IPS-18c (cell line): ENCODE data around the gene NHSL2.
"Not testable (repeated sequence)": the region's sequence is repeated elsewhere in the genome, so short reads cannot be mapped to it uniquely, and the experiment has no call there.

Experiments used
- H3K4me3 ChIP-seq: 2 replicates; pipeline ENCODE4 v1.7.0; 2013; ENCODE audit warnings: low read depth, mild to moderate bottlenecking, low read length, moderate library complexity; ENCODE audit not compliant: insufficient read depth
- H3K9me3 ChIP-seq: one replicate; pipeline ENCODE4 v1.6.1; 2013; ENCODE audit warnings: mild to moderate bottlenecking, low read length, moderate library complexity; ENCODE audit not compliant: control insufficient read depth, insufficient read depth

NHSL2 gene

GRCh38 chrX:72132456-72132855, 221.8 kb downstream of the NHSL2 start:
- peaks cover 10% of the 10 kb centered on the region for H3K9me3 ChIP-seq
- no peak overlapping the region for H3K4me3 ChIP-seq

DNA sequence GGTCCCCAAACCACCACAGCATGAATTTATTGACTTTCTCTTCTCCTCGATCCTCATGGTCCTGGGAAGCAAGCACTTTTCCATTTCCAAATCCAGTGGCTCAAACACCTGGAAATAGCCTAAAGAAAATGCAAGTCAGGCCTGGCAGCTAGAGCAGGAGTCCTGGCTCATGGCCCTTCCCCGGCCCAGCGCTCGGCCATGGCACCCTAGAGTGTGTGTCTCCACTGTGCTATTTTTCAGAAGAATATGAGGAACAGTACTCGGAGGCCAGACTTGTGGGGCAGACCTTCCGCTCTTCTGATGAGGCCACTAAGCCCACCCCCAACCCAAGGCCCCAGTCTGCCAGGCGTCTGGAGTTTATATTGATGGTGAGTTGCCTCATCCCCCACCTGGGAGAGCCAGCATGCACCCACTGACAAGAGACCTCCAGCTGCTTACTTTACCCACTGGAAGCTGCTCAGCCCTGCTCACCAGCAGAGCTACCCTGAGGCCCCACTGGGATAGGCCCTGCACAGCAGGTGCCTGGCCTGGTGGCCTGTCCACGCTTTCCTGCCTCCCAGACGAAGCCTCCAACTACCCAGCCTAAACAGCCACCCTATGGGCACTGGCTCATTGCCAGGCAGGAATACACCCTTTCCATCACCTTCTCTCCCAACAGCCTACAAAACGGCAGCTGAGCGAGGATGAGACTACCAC, 223.4 kb downstream of the NHSL2 start:
- H3K9me3 ChIP-seq: peaks cover 12% of the 10 kb centered on the region
- H3K4me3 ChIP-seq: no peak overlapping the region

DNA sequence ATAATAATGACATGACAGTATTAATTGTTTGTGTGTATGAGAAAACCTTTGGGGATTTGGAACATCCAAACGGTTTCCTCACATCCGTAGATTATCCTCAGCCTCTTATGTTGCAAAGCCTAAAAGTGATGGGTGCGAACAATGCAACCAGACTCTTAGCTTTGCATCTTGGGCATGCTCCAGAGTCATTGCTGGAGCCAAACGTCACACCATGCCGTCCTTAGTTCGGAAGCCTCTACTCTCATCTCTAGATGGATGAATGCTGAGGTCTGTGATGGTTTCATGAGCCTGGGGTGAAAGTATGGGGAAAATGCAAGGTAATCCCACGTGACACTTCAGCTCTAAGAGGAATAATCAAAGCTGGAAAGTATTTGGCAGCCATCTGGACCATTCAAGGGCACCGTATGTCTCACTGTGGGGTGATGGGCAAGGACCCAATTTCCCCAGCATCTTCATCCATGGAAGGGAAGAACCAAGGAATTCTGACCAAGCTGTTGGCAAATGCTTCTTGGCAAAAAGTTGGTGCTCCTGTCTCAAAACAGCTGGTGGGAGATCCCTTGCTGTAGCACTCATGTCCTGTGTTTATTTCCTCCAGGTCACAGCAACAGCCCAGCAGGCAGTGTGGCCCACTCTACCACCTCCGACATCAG, 227.3 kb downstream of the NHSL2 start:
- Histone ChIP-seq H3K4me3 (no peak overlapping the region), H3K9me3 (peaks cover 9% of the 10 kb centered on the region)

- H3K4me3 ChIP-seq: no peak overlapping the region; the same call in 1 of the 2 replicates
- H3K9me3 ChIP-seq: peaks cover 12% of the 10 kb centered on the region
Observed at GRCh38 chrX:72139538-72139937, 228.9 kb downstream of the NHSL2 start.

- Histone ChIP-seq H3K4me3 (no peak overlapping the region), H3K9me3 (peaks cover 9% of the 10 kb centered on the region)
Observed at GRCh38 chrX:72141372-72142004, 230.8 kb downstream of the NHSL2 start.

DNA sequence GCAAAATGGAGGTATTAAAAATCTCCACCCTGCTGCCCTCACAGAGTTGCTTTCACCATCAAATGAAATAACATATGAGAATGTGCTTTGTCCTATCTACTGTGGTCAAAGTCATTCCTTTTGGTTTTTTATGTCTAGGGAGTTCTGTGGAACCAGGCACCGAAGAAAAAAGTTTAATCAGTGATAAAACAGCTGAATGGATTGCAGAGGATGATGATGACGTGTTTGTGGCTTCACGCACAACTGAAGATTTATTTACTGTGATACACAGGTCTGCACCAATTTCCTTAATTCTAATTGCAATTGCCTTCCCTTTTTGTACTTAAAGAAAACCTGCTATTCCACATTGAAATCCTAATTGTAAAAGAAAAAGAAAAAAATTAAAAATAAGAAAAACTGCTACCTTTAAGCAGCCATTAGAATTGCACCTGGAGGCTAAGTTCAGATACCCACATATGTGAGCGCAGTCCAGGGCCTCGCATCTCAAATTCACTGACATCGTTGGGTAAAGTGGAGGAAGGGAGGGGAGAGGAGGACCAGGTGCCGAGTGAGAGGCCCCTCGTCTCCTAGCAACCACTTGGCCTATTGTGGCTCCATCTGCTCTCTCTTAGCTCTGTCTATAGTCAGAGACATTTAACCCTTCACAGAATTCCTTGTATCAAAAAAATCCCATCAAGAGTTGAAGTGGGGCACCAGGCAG, 231.6 kb downstream of the NHSL2 start:
- Histone ChIP-seq H3K4me3 (no peak overlapping the region), H3K9me3 (peaks cover 9% of the 10 kb centered on the region)

GRCh38 chrX:72142794-72143608, 232.4 kb downstream of the NHSL2 start:
- Histone ChIP-seq H3K9me3 (peaks cover 7% of the 10 kb centered on the region), H3K4me3 (no peak overlapping the region)

DNA sequence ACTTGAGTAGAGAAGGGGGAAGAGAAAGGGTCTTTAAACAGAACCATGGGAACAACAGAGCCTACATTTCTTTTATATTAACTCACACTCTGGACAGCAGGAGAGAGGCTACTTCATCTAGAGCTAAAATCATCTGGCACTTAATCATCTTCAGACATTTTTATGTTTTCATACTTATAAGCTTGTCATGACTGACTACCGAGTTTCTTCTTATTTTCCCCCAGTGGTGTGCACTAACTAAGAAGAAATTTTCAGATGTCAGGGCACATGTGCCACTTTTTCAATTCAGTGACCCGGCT, 232.9 kb downstream of the NHSL2 start:
- H3K4me3 ChIP-seq: no peak overlapping the region
- H3K9me3 ChIP-seq: peaks cover 7% of the 10 kb centered on the region

- Histone ChIP-seq H3K9me3 (peaks cover 7% of the 10 kb centered on the region), H3K4me3 (no peak overlapping the region)
Observed at GRCh38 chrX:72145181-72145580, 234.5 kb downstream of the NHSL2 start.

DNA sequence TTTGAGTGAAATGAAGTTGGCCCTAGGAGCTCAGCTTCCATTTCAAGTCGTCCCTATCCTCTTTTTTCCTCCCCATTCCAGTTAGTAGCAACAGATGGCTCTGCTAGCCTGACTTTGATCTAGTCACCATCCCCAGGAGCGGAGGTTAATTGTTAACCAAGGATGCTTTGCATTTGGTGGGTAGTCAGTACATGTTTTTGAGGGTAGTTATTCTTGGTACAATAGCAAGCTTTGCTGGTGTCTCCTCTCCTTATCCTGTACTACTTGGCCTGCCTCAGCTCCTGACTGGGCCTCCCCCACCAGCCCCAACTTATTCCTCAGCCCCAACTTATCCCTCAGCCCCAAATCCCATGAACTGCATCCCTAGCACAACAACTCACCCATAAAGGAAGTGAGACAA, 235.9 kb downstream of the NHSL2 start:
- no peak overlapping the region for H3K4me3 ChIP-seq
- H3K9me3 ChIP-seq: peaks cover 7% of the 10 kb centered on the region

- peaks cover 9% of the 10 kb centered on the region for H3K9me3 ChIP-seq
- no peak overlapping the region for H3K4me3 ChIP-seq
Observed at GRCh38 chrX:72158773-72159172, 248.1 kb downstream of the NHSL2 start.

DNA sequence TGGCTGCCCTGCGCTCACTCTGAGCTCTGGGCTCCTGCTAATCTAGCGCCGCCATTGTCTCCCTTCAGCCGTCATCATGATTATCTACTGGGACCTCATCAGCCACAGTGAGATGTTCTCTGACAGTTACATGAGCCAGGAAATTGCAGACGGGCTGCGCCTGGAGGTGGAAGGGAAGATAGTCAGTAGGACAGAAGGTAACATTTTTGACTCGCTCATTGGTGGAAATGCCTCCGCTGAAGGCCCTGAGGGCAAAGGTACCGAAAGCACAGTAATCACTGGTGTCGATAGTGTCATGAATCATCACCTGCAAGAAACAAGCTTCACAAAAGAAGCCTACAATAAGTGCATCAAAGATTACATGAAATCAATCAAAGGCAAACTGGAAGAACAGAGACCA, 249.1 kb downstream of the NHSL2 start:
- H3K9me3 ChIP-seq: peaks cover 7% of the 10 kb centered on the region
- no peak overlapping the region for H3K4me3 ChIP-seq

GRCh38 chrX:72165551-72165950, 254.9 kb downstream of the NHSL2 start:
- H3K9me3 ChIP-seq: peaks cover 4% of the 10 kb centered on the region

GRCh38 chrX:72169008-72169728, 258.5 kb downstream of the NHSL2 start:
- peaks cover 3% of the 10 kb centered on the region for H3K9me3 ChIP-seq
- H3K4me3 ChIP-seq: no peak overlapping the region

More at GRCh38 chrX:72165551-72165950, 254.9 kb downstream of the NHSL2 start:
- H3K4me3 ChIP-seq: no peak overlapping the region

DNA sequence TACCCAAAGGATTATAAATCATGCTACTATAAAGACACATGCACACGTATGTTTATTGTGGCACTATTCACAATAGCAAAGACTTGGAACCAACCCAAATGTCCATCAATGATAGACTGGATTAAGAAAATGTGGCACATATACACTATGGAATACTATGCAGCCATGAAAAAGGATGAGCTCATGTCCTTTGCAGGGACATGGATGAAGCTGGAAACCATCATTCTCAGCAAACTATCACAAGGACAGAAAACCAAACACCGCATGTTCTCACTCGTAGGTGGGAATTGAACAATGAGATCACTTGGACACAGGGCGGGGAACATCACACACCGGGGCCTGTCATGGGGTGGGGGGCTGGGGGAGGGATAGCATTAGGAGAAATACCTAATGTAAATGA, 265.6 kb downstream of the NHSL2 start:
- H3K4me3 ChIP-seq, H3K9me3 ChIP-seq: not testable (repeated sequence)

GRCh38 chrX:72176981-72177380, 266.3 kb downstream of the NHSL2 start:
- no peak overlapping the region for H3K4me3 ChIP-seq
- H3K9me3 ChIP-seq: peaks cover 3% of the 10 kb centered on the region

DNA sequence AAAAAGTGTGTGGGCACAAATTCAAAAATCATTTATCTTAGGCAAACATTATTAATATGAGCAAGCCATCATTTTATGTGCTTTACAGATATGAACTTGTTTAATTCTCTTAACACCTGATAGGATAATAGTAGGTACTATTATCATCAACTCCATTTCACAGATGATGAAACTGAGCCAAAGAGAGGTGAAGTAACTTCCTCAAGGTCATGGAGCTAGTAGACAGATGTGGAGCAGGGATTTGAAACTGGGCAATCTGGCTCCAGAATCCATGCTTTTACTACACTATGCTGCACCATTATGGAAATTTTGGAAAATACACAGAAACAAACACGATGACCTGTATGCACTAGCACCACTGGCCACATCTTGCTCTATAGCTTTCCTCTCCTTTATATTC, 269.9 kb downstream of the NHSL2 start:
- no peak overlapping the region for H3K4me3 ChIP-seq
- H3K9me3 ChIP-seq: no peaks in the 10 kb centered on the region
